ENCODE data around the gene FER. TPM values are rescaled to one million over a fixed set of nuclear protein-coding genes. Genes with fewer than 3 reads are reported as not detected.
"Not testable (repeated sequence)": the region's sequence is repeated elsewhere in the genome, so short reads cannot be mapped to it uniquely, and the experiment has no call there.

FER gene
- total RNA-seq, 1 experiment from 2014 or later = 2.3 TPM

DNA sequence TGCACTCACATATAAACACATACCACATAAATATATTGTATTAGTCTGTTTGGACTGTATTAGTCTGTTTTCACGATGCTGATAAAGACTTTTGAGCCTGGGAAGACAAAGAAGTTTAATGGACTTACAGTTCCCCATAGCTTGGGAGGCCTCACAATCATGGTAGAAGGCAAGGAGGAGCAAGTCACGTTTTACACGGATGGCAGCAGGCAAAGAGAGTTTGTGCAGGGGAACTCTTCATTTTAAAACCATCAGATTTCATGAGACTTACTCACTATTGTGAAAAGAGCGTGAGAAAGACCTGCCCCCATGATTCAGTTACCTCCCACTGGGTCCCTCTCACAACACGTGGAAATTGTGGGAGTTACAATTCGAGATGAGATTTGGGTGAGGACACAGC lies 133.4 kb downstream of the FER start:
- no peak for DNase-seq (ENCODE audit: low spot score)

DNA sequence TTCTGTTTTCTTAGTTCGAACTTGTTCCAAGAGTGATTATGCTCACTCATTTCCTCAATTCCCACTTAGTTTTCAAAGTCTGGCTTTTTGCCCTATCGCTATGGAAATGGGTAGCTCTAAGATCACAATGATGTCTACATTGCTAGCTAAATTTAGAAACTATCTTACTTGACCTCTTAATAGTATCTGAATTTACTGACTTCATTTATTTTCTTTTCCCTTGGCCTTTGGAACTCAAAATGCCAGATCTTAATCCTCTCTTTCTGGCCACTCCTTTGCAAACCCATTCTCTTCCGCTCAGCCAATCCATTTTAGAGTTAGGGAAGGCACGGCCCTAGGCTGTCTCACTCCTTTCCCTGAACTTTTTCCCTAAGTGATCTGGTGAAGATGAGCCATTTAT lies 137.0 kb downstream of the FER start:
- DNase-seq (ENCODE audit: low spot score) = no peak

DNA sequence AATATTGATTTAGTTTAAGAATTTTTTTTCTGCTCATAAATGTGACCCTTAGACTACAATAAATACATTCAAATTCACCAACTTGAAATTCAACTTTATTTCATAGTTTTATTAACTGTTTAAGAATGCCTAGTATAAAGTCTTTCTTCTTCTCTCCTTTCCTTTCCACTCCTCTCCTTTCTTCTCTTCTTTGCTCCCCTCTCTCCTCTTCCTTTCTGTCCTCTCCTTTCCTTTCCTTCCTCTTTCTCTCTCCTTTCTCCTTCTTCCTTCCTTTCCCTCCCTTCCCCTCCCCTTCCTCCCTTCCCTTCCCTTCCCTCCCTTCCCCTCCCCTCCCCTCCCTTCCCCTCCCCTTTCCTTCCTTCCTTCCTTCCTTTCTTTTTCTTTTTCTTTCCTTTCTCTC lies 150.6 kb downstream of the FER start:
- no peak for DNase-seq (ENCODE audit: low spot score)

DNA sequence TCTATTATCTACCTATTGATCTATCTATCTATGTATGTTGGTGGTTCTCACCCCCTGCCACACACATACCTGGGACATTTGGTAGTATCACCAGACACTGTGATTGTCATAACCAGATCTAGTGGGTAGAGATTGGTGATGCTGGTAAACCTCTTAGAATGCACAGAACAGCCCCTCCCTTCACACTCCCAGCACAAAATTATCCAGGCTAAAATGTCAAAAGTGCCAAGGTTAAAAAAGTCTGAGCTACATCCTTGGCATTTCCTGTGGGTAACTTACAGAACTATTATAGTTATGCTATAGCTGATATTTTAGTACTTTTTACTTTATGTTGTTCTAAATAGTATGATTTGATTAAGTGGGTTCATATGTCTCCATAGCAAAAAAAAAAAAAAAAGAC lies 151.0 kb downstream of the FER start:
- no peak for DNase-seq (ENCODE audit: low spot score)

DNA sequence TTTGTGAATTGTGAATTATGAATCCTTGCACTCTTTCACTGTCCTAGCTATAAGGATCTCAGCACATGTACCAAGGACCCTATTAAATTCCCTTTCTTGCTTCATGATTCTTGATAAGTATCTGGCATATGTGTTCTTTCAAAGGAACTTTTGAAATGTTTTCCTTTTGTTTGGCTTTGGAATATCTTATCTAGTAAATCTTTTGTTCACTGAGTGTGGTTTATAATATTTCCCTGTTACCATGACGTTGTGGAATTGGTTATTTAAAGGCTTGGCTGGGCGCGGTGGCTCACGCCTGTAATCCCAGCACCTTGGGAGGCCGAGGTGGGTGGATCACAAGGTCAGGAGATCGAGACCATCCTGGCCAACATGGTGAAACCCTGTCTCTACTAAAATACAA lies 151.5 kb downstream of the FER start:
- DNase-seq (ENCODE audit: low spot score) = not testable (repeated sequence)

DNA sequence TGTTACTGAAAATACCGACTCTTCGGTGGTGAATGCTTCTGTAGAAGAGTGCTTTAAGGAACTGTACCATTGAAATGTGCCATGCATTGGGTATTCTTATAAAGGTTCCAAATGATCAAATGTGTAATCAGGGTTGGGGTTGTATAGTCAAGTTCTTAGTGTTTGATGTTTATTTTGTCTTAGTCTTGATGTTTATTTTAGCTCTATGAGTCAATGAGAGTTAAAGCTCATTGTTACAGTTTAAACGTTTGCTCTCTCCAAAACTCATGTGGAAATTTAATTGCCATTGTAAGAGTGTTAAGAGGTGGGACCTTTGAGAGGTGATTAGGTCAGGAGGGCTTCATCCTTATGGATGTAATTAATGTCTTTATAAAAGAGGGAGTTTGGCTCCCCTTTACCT lies 153.0 kb downstream of the FER start:
- no peak for DNase-seq (ENCODE audit: low spot score)

DNA sequence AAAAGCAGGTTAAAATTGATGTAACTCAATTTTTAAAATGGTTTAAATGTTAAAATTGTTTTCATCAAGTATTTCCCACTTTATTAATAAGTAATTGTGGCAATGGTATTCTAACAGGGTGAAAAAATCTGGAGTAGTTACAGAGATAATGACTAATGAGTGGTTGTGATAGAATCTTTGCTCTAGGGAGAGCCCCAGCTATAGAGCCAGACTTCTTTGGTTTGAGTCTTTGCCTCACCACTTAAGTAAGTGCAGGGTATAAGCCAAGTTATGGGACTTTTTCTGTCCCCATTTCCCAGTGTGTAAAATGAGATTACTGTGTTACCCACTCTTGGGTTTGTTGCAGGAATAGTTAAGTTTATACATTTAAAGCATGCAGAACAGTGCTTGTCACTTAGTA lies 158.1 kb downstream of the FER start:
- DNase-seq (ENCODE audit: low spot score) = no peak

DNA sequence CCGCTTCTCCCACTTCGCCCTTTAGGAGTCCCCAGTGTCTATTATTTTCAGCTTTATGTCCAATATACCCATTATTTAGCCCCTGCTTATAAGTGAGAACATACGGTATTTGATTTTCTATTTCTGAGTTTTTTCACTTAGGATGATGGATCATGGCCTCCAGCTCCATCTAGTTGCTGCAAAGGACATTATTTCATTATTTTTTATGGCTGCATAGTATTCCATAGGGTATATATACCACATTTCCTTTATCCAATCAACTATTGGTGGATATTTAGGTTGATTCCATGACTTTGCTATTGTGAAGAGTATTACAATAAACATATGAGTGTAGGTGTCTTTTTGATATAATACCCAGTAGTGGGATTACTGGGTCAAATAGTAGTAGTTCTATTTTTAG lies 162.9 kb downstream of the FER start:
- DNase-seq (ENCODE audit: low spot score) = no peak

DNA sequence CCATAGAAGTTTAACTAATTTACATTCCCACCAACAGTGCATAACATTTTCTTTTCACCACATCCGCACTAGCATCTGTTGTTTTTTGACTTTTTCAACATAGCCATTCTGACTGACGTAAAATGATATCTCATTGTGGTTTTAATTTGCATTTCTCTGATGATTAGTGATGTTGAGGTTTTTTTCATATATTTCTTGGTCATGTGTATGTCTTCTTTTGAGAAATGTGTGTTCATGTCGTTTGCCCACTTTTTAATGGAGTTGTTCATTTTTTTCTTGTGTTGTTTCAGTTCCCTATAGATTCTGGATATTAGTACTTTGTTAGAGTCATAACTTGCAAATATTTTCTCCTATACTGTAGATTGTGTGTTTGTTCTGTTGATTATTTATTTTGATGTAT lies 163.4 kb downstream of the FER start:
- DNase-seq (ENCODE audit: low spot score) = no peak

DNA sequence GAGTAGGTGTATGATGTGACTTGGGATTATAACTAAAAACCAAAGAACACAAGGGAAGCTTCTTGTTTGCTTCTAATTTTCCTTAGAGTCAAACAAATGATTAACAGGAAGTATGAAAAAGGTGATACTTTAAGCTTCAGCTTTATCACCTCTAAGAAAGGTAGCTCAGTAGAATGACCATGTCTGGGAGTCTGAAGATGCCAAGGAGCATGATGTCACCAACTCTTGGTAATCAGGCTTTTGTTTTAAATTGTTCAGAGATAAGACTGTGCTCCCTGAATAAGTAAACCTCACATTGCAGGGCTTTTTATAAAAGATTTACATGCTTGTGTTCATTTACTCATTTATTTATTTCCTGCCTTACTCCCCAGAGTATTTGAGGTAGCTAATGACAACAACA lies 169.9 kb downstream of the FER start:
- no peak for DNase-seq (ENCODE audit: low spot score)

DNA sequence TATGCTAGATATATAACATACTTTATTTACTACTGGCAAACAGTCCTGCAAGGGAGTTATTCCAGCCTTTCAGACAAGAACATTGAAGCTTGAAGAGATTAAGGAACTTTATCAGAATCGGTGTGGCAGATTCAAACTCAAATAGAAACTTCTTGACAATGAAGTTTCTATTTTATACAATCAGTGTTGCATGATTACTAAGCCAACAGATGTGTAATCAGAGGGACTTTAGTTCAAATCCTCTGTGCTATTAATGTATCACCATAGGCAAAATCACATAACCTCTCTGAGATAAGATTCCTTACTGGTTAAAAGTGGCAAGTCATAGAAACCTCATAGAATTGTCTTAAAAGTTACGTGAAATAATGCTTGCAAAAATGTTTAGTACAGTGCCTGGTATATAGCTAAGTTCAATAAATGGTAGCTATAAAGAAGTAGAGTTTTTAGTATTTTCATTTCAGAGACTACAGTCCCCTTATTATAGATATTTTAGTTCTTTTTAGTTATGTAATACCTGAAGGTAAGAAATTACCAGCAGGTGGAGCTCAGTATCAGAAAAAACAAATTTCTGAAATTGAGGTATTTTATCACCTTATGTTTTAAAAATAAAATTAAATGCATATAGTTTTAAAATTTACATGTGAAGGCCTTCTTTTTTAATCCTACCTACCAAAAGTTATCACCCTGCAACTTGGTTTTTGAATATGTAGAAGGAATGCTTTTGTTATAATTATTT lies 172.1 kb downstream of the FER start:
- DNase-seq (ENCODE audit: low spot score) = peak; percentile 19

DNA sequence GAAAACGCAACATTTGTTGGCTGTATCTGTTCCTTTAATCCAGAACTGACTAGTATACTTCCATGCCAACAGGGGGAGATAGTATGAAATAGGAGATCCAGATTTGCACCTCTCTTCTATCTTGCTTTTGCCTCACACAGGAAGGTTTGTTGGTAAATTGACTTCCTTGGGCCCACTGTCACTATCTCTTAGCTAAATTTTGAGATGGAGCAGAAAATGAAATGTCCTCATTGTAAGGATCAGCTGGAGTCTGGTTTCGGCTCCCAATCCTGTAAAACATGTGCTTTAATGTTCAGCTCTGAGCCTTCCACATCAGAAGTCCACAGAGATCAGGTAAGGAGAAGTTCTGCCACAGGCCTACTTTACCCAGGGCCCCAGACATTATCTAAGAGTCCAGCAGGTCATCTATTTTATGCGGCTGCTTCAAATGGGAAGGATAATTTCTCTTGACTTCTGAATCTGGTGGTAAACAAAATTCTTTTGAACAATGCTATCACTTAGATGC lies 176.8 kb downstream of the FER start:
- DNase-seq (ENCODE audit: low spot score) = no peak

DNA sequence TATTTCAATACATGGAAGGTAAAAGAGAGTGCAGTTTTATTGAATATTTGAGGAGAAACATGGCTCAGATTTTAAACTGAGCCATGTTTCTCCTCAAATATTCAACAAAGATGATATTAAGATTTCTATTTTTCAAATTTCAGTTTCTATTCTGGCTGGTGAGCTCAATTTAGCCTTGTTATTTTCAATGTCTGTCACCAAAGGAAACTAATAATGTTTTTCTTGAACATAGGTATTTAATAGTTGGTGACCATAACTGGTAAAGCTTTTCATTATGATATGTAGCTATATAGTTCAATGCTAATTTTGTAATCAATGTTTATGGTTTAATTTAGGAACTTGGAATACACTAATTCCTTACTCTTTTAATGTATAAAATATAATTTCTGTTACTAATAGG lies 177.4 kb downstream of the FER start:
- DNase-seq (ENCODE audit: low spot score) = no peak

DNA sequence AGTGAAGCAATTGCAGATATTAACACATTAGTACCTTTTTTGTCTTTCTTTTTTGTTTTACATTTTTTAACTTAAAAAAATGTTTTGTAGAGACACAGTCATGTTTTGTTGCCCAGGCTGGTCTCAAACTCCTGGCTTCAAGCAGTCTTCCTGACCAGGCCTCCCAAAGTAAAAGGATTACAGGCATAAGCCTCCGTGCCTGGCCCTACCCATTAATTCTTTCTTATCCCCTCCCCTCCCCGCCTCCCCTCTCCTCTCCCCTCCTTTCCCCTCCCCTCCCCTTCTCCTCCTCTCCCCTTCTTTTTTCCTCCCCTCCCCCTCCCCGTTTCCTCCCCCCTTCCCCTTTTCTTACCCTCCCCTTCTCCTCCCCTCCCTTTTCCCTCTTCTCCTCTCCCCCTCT lies 182.4 kb downstream of the FER start:
- no peak for DNase-seq (ENCODE audit: low spot score)

DNA sequence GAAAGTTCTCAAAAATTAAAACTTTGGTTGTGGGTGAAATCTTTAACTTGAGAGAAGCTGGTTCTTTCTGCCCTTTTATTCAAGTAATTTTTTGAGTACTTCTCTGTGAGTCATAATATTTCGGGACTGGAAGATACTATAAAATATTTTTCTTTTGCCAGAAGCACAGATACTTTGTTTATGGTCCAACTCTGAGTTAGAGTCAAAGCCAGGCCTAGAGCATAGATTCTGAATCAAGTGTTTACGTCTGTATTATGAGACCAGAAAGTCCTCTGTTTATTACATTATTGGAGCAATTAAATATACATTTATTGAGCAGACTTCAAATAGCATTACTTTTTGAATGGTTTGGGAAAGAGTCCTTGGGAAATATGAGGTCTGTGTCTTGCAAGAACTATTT lies 187.9 kb downstream of the FER start:
- no peak for DNase-seq (ENCODE audit: low spot score)

DNA sequence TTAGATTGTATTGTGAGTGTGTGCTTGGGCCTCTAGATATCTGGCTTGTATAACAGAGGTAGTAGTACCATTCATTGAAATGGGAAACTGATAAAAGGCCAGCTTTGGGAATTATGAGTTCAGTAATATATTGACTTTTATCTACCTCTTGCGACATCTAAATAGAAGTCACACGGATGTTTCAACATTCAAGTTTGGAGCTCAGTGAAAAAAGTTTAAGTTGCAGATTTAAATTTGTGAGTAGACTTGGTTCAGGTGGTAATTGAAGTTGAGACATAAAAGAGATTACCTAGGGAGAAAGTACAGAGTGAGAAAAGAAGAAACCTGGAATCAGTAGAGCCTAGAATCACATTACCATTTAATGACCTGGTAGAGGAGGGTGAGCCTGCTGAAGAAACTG lies 189.5 kb downstream of the FER start:
- DNase-seq (ENCODE audit: low spot score) = no peak

DNA sequence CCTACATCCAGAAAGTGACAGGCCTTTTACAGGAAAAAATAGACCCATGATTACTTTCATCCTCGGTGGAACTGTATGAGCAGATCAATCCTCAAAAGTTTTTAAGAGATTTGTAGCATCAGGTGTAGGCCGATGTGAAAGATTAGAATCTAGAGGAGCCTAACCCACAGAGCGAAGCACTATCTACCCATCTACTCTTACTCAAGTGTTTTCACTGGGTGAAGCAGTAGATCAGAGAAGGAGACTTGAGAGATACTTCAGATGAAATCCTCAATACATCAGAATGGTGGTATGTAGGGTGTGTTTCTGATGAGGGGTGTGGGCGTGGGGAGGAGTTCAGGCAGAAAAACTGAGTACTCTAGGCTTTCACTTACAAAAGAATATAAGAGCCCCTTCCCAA lies 192.8 kb downstream of the FER start:
- no peak for DNase-seq (ENCODE audit: low spot score)

DNA sequence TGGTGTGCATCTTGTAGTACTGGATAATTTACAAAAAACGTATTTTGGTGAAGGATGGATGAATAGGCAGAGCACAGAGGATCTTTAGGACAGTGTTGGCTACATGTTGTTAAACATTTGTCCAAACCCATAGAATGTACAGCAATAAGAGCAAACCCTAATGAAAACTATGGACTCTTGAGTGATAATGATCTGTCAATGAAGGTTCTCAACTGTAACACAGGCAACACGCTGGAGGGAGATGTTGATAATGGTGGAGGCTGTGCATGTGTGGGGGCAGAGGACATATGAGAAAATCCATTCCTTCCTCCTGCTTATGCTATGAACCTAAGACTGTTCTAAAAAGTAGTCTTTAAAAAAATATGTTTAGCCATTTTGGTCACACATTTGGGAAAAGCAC lies 194.0 kb downstream of the FER start:
- no peak for DNase-seq (ENCODE audit: low spot score)

DNA sequence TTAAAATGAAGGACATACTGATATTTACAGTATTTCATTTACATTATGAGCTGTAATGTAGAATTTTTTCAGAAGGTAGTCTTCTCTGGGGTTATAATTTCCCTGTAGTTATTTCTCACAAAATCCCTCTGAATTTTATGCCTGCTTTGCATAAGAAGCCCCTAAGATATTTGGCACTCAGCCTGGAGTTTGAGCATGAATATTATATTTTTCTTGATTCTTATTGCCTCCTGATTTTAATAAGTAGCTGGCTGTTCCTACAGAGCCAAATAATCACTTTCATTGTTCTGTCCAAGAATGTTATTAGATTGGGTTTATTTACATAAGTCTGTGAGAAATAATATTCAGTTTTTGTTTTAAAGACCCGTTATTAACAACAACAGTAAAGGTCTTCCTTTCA lies 195.0 kb downstream of the FER start:
- no peak for DNase-seq (ENCODE audit: low spot score)

DNA sequence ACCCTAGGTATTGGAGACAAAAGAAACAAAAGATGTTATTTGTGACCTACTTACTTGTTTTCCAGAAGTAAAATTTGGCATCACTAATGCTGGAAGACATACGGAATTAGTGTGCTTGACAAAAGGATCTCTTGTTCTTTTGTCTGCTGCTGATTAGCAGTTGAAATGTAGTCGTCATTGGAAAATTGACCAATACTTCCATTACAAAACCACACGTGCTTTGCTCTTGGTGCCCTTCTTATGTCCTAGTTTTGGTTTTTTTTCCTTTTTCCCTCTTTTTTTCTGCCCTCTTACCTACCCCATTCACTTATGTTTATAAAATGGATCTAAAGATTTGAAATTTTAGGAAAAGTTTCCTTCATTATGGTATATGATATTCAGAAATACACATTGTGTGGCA lies 197.4 kb downstream of the FER start:
- DNase-seq (ENCODE audit: low spot score) = no peak

DNA sequence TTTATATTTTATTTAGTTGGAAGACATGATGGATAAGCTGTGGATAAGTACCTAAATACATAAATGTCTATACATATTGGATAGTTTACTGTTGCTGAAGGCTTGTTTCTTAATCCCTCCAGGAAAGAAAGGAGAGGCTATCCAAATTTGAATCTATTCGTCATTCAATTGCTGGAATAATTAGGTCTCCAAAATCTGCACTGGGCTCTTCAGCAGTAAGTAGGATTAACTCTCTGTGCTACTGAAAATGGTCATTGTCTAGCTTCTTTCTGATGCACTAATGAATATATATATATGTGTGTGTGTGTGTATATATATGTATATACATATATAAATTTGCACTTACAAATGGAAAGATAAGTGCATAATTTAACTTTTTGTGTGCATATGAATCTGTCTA lies 198.3 kb downstream of the FER start:
- no peak for DNase-seq (ENCODE audit: low spot score)

DNA sequence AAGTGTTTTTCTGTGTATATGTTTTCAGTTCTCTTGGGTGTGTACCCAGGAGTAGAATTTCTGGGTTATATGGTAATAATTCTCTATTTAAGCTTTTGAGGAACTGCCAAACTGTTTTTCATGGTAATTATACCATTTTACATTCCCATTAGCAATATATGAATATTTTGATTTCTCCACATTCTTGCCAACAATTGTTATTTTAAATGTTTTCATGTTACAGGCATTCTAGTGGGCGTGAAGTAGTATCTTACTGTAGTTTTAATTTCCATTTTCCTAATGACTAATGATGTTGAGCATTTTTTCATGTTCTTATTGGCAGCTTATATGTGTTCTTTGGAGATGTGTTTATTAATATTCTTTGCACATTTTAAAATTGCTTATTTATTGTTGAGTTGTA lies 199.5 kb downstream of the FER start:
- DNase-seq (ENCODE audit: low spot score) = no peak

DNA sequence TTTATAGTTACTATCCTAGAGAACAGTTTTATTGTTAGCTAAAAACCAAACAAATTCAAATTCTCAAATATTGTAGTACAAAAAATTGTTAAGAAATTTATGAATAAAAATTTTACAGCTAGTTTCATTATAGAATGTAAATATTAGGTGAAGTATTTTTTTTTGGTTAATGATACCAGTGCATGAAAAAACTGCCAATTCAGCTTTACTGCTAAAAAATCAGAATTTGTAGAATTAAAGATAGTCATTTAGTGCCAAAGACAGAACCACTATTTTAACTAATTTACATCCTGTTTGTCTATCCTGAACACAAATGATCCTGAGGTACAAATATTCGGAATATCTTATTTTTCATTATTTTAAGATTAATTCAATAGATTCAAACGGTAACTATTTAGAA lies 202.6 kb downstream of the FER start:
- no peak for DNase-seq (ENCODE audit: low spot score)

DNA sequence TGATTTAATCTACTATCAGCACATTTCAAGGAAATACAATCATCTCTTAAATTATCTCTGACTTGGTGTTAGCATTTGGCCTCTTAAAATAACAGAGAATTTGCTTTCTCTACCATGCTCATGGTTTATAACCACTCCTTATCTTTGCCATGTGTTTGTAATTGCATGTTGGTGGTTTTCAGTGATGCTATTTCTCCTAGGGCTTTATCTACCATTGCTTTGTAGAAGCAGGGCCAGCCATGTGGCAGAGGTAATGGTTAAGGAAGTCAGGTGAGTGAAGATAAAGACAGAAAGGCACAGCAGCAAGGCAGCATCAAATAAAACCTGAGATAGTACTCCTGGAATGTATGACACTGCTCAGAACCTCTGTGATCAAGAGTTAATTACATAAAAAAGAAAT lies 206.2 kb downstream of the FER start:
- DNase-seq (ENCODE audit: low spot score) = no peak
